ENCODE results near the gene SLC1A2. TPM values are rescaled to one million over a fixed set of nuclear protein-coding genes. Genes with fewer than 3 reads are reported as not detected.

SLC1A2 gene
- total RNA-seq, 1 donor from 2014 or later: 0.07 TPM

GRCh38 chr11:35316161-35316560 lies 103.2 kb downstream of the SLC1A2 start:
- H3K27me3 Mint-ChIP-seq: peaks cover 11% of the 10 kb centered on the region
- no peak for TF ChIP-seq CTCF (IDR thresholded peaks at IDR 0.05; ENCODE audit: unreplicated experiment)
- no peaks in the 10 kb centered on the region for H3K9me3 Mint-ChIP-seq (ENCODE audit: low read depth)
- H3K4me3 Mint-ChIP-seq (ENCODE audit: low read depth): no peak overlapping the region
- no peaks in the 10 kb centered on the region for H3K36me3 Mint-ChIP-seq (ENCODE audit: insufficient read depth)
- no peak overlapping the region for H3K27ac Mint-ChIP-seq
- DNase-seq (ENCODE audit: low spot score, unreplicated experiment): no peak
- peaks cover 11% of the 10 kb centered on the region for H3K4me1 Mint-ChIP-seq (ENCODE audit: low read depth)

GRCh38 chr11:35313760-35314153 lies 105.6 kb downstream of the SLC1A2 start:
- Mint-ChIP-seq H3K4me3 (ENCODE audit: low read depth) (no peak overlapping the region), H3K27ac (no peak overlapping the region), H3K4me1 (ENCODE audit: low read depth) (no peaks in the 10 kb centered on the region), H3K27me3 (peaks cover 12% of the 10 kb centered on the region), H3K36me3 (ENCODE audit: insufficient read depth) (no peaks in the 10 kb centered on the region), H3K9me3 (ENCODE audit: low read depth) (no peaks in the 10 kb centered on the region)
- no peak for TF ChIP-seq CTCF (IDR thresholded peaks at IDR 0.05; ENCODE audit: unreplicated experiment)
- no peak for DNase-seq (ENCODE audit: low spot score, unreplicated experiment)

- H3K27me3 Mint-ChIP-seq: peaks cover 12% of the 10 kb centered on the region
Observed at GRCh38 chr11:35313066-35313759, 106.1 kb downstream of the SLC1A2 start.

GRCh38 chr11:35311331-35311730 lies 108.0 kb downstream of the SLC1A2 start:
- Mint-ChIP-seq H3K9me3 (ENCODE audit: low read depth) (no peaks in the 10 kb centered on the region), H3K27me3 (peaks cover 15% of the 10 kb centered on the region), H3K27ac (no peak overlapping the region), H3K36me3 (ENCODE audit: insufficient read depth) (no peaks in the 10 kb centered on the region), H3K4me1 (ENCODE audit: low read depth) (no peaks in the 10 kb centered on the region), H3K4me3 (ENCODE audit: low read depth) (no peak overlapping the region)
- no peak for TF ChIP-seq CTCF (IDR thresholded peaks at IDR 0.05; ENCODE audit: unreplicated experiment)
- DNase-seq (ENCODE audit: low spot score, unreplicated experiment): no peak

More at GRCh38 chr11:35313066-35313759, 106.1 kb downstream of the SLC1A2 start:
- TF ChIP-seq CTCF (IDR thresholded peaks at IDR 0.05; ENCODE audit: unreplicated experiment): no peak
- Mint-ChIP-seq H3K4me1 (ENCODE audit: low read depth) (no peaks in the 10 kb centered on the region), H3K27ac (no peak overlapping the region), H3K9me3 (ENCODE audit: low read depth) (no peaks in the 10 kb centered on the region), H3K36me3 (ENCODE audit: insufficient read depth) (no peaks in the 10 kb centered on the region), H3K4me3 (ENCODE audit: low read depth) (no peak overlapping the region)
- no peak for DNase-seq (ENCODE audit: low spot score, unreplicated experiment)

GRCh38 chr11:35308157-35308556 lies 111.2 kb downstream of the SLC1A2 start:
- Mint-ChIP-seq H3K27me3 (peaks cover 15% of the 10 kb centered on the region), H3K9me3 (ENCODE audit: low read depth) (peaks cover 4% of the 10 kb centered on the region), H3K4me1 (ENCODE audit: low read depth) (peaks cover 16% of the 10 kb centered on the region), H3K27ac (no peak overlapping the region), H3K4me3 (ENCODE audit: low read depth) (no peak overlapping the region), H3K36me3 (ENCODE audit: insufficient read depth) (no peaks in the 10 kb centered on the region)
- DNase-seq (ENCODE audit: low spot score, unreplicated experiment): no peak
- TF ChIP-seq CTCF (IDR thresholded peaks at IDR 0.05; ENCODE audit: unreplicated experiment): no peak
